ENCODE measurements around the gene CRY1. TPM values are rescaled to one million over a fixed set of nuclear protein-coding genes. Genes with fewer than 3 reads are reported as not detected.

The CRY1 gene
- total and polyA plus RNA-seq, 9 of the 15 experiments (the other 6 are each of a cell fraction or from before 2014, with no cell fraction given), result 8.7 to 33.3 (median 25.2) TPM

DNA sequence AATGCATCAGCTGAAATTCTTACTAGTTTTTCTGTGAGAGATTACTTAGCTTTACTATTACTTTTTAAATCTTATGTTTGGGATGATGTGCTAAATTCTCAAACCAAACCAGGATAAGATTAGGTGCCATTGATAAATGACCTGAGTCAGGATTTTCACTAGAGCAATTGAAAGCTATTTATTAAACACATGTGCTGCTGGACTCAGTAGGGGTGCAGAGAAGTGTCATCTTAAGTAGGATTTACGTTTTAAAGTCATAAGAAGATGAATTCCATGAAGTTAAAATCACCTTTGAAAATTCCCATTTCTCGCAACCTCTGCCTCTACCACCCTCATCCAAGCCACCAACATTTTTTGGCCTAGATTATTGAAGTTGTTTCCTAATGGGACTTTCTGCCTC is 128.8 kb downstream of the CRY1 start:
- in situ Hi-C loops (cut with MboI) (no loop called here), intact Hi-C loops (cut with micrococcal nuclease) (no loop called here)
- ChIA-PET CTCF (ENCODE audit: low intra/inter-chr PET ratio) (no interaction called here), POLR2A (interaction anchor here (1.1 to 3.6 kb wide), 2 partner anchors 9 to 12 kb away, joined by 3 to 23 read pairs; partner anchors contain the start of gene TMEM263)
- BruUV-seq (replicated peaks), result no TSS peak
- no peak overlapping the region for H3K27ac ChIP-seq (ENCODE audit: extremely low read depth, low read depth, low read length)
- peaks cover 47% of the 10 kb centered on the region for H3K79me2 ChIP-seq (ENCODE audit: control insufficient read depth, insufficient read depth, low read length)
- no peak overlapping the region for H2AFZ ChIP-seq (ENCODE audit: low read depth, low read length)
- DNase-seq (ENCODE audit: extremely low read depth in 1 of 4, low spot score in 3 of 4) (no peak), ATAC-seq (no peak), FAIRE-seq (no peak)
- H3K4me3 ChIP-seq, result no peak overlapping the region
- no peak overlapping the region for H3K9ac ChIP-seq (ENCODE audit: insufficient read depth in 1 of 2, low read depth in 2 of 2, low read length in 2 of 2)
- TF ChIP-seq SMARCA5 (IDR thresholded peaks at IDR 0.05) (no peak), NCOA1 (IDR thresholded peaks at IDR 0.05; ENCODE audit: low read depth) (no peak), ATF3 (IDR thresholded peaks at IDR 0.05) (no peak), ATF3 (CRISPR knock-in tag; conservative IDR thresholded peaks at IDR 0.05) (no peak), MCM7 (IDR thresholded peaks at IDR 0.05) (no peak), ZNF277 (CRISPR knock-in tag; IDR thresholded peaks at IDR 0.05; ENCODE audit: borderline replicate concordance) (no peak), ZKSCAN3 (CRISPR knock-in tag; IDR thresholded peaks at IDR 0.05) (no peak), ZNF41 (CRISPR knock-in tag; conservative IDR thresholded peaks at IDR 0.05) (no peak)
- TF ChIP-seq, protein P1, sequence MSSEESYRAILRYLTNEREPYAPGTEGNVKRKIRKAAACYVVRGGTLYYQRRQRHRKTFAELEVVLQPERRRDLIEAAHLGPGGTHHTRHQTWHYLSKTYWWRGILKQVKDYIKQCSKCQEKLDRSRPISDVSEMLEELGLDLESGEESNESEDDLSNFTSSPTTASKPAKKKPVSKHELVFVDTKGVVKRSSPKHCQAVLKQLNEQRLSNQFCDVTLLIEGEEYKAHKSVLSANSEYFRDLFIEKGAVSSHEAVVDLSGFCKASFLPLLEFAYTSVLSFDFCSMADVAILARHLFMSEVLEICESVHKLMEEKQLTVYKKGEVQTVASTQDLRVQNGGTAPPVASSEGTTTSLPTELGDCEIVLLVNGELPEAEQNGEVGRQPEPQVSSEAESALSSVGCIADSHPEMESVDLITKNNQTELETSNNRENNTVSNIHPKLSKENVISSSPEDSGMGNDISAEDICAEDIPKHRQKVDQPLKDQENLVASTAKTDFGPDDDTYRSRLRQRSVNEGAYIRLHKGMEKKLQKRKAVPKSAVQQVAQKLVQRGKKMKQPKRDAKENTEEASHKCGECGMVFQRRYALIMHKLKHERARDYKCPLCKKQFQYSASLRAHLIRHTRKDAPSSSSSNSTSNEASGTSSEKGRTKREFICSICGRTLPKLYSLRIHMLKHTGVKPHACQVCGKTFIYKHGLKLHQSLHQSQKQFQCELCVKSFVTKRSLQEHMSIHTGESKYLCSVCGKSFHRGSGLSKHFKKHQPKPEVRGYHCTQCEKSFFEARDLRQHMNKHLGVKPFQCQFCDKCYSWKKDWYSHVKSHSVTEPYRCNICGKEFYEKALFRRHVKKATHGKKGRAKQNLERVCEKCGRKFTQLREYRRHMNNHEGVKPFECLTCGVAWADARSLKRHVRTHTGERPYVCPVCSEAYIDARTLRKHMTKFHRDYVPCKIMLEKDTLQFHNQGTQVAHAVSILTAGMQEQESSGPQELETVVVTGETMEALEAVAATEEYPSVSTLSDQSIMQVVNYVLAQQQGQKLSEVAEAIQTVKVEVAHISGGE (CRISPR knock-in tag; IDR thresholded peaks at IDR 0.05), result no peak
- H3K9me1 ChIP-seq (ENCODE audit: control insufficient read depth, insufficient read depth, low read length), result no peaks in the 10 kb centered on the region
- peaks cover 46% of the 10 kb centered on the region for H3K36me3 ChIP-seq (ENCODE audit: control insufficient read depth, insufficient read depth, low read length)
- 65% methylated on average over 2 of the region's 2 CpGs for WGBS (ENCODE audit: insufficient coverage, low coverage, missing lambda C conversion rate)
- no peaks in the 10 kb centered on the region; the same call in 1 of the 2 replicates for H4K20me1 ChIP-seq (replicated peaks; ENCODE audit: control insufficient read depth, insufficient read depth, low read length)
- no peaks in the 10 kb centered on the region for H3K27me3 ChIP-seq (ENCODE audit: control insufficient read depth in 2 of 2, insufficient read depth in 2 of 2, low read length in 2 of 2)
- no peaks in the 10 kb centered on the region for H3K9me3 ChIP-seq (replicated peaks; ENCODE audit: control insufficient read depth, insufficient read depth, low read depth, low read length)
- no peak overlapping the region for H3K4me2 ChIP-seq (ENCODE audit: insufficient read depth, low read length)
- no peaks in the 10 kb centered on the region; a peak in 1 of 5 replicates for H3K4me1 ChIP-seq (replicated peaks in 1 of 2; ENCODE audit: control insufficient read depth in 2 of 2, insufficient read depth in 2 of 2, low read length in 2 of 2)

All from K562 (cell line).